DMS153 treated with DMSO at 0.1 percent for 48 hours (cell line): ENCODE measurements around the gene SPG7.

ENCODE experiments used
- DNase-seq: peaks from one replicate; lab custom pipeline; 2025; ENCODE audit not compliant: unreplicated experiment; lab: John Stamatoyannopoulos, UW

The SPG7 gene

DNA sequence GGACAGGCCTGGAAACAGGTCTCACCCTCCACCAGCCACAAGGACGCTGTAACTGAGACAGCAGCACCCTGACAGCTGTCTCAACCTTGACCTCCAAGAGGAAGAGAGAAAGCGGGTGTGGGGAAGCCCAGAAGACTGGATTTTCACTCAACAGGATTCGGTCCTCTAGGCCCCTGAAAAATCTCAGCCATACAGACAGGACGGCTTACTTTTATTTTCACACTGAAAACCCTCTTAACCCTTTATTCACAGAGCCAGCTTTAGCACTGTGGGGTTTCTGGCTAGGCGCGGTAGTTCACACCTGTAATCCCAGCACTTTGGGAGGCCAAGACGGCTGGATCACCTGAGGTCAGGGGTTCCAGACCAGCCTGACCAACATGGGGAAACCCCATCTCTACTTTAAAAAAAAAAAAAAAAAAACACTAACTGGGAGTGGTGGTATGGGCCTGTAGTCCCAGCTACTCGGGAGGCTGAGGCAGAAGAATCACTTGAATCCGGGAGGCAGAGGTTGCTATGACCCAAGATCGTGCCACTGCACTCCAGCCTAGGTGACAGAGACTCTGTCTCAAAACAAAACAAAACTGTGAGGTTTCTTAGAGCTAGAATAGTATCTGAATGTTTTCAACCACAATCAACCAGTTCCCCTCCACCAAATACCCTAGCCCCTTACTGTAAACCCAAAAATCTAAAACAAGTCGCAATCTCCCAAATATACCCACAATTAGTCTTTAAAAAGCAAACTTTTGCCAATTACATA lies 23.1 kb upstream of the SPG7 start:
- DNase-seq, result no peak

DNA sequence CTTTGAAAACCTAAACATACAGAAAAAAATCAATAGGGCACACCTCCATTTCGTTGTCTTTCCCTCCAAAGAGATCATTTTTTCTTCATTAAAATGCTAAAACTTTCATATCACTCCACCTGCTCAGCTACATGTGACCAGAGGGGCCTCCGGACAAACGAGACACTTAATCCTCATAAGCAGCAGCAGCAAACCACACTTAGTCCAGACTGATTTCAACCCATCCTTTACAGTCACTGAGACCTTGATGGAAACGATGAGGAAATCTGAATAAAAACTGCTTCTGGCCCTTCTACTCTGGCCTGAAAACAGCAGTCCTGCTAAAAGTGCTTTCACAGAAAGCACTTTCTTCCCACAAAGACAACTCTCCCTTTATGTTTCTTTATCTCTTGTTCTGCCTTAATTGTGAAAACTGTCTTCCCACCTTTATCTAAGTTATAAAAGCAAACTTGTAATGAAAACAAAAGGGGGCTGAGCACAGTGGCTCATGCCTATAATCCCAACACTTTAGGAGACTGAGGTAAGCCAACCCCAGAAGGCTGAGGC lies 22.4 kb upstream of the SPG7 start:
- DNase-seq, result no peak

DNA sequence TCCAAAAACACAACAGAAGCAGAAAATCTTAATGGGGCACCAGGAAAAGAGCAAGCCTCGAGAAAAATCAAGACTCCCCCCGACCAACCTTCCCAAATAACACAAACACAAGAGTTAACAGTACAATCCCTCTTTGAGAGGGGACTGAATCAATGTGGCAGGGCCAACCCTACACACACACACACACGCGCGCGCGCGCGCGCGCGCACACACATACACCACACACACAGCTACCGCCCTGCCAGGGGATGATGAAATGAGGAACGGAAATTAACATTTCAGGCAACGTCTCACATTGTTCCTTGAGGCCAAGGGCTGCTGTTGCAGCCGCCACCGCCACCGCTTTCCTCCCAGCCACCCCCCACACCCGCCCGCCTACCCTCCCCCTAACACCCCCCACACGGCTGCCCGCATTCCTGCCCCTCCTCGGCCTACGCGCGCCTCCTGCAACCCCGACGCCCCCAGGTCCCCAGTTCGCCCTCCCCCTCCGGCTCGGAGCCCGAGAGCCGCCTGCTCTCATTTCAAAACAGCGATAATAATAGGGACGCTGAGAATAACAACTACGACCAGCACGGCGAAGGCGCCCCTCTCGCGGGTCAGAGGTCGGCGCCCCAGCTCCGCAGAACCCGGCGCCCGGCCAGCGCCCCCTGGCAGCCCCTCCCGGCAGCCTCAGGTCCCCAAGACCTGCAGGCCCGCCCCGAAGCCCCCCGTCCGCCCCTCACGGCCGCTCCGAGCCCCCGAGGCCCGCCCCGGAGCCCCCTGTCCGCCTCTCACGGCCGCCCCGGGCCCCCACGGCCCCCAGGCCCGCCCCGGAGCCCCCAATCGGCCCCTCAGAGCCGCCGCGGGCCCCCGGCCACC lies 18.9 kb upstream of the SPG7 start:
- DNase-seq, result peak; percentile 20

DNA sequence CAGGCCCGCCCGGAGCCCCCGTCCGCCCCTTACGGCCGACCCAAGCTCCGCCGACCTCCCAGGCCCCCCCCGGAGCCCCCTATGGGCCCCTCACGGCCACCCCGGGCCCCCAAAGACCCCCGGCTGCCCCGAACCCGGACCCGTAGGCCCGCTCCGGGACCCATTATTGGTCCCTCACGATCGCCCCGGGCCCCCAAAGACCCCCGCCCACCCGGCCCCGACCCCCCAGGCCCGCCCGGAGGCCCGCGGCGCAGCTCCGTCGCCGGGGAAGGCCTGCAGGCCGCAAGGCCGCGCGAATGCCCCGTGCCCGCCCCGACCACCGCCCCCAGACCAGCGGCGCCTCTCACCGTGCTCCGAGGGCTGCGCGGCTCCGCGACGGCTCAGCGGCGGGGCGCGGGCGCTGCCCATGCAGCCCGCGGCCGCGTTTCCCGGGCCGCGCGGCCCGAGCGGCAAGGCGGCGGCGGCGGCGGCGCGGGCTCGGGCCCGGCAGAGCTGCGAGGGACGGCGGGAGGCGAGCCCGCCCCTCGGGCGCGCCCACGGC lies 18.2 kb upstream of the SPG7 start:
- DNase-seq, result no peak

DNA sequence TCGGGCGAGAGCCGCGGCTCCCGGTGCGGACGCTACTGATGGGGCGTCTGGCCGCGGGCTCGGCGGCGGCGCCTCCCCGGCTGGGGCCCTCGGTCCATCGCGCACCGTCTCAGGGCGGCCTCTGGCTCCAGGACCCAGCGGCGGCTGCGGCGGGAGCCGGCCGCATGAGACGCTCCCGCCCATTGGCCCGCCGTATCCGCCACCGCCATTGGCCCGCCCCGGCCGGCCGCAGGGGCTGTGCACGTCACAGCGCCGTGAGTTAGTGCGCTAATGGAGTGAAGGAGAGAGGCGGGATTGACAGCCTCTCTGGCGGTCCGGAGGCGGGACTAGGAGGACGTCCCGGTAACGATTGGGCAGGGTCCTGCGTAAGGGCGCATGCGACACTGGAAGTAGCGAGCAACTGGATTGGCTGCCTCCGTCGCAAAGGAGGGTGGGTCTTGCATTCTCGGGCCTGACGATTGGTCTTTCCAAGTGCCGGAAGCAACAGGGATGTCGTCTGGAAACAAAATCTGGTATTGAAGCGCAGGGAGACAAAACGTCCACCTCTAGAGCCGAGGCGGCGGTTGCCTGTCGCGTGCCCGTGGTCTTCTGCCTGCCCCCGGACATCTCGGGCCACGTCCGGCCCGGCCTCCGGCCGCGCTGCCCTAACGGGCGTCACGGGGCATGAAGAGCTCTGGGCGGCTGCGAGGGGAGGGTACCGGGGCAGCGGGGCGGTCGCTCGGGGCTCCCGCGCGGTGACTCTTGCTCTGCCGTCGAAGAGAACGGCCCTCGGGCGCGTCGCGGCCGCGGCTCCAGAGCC lies 17.6 kb upstream of the SPG7 start, which contains the start of gene ANKRD11:
TSS of gene ANKRD11 (minus strand) at position 123 of the 799 bp plus-strand sequence. CDS start 173,542 bp downstream, outside the sequence.
- peak; percentile 98 for DNase-seq

DNA sequence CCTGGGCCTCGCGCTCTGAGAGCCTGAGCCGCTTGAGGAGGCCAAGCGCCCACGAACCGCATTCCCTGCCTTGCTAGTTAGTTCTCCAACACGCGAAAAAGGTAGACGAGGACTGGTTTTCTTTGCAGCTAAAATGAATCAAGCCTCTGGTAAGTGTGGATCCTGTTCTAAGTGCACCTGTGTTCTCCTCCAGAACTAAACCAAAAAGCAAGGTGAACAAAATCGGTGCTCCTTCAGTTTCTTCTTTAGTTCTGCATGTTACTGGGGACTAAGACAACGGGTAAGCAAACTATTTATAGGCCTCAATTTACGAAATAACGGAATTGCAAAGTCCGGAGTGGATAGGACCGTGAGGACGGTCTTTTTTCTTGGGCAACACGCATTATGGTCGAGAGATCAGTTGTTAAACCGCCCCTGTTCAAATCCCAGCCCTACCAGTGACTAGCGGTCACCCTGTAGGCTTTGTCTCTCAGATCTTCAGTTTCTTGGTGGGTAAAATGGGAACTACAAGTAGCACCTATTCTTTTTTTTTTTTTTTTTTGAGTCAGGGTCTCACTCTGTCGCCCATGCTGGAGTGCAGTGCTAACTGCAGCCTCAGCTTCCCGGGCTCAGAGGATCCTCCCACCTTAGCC lies 16.8 kb upstream of the SPG7 start:
- DNase-seq, result no peak

DNA sequence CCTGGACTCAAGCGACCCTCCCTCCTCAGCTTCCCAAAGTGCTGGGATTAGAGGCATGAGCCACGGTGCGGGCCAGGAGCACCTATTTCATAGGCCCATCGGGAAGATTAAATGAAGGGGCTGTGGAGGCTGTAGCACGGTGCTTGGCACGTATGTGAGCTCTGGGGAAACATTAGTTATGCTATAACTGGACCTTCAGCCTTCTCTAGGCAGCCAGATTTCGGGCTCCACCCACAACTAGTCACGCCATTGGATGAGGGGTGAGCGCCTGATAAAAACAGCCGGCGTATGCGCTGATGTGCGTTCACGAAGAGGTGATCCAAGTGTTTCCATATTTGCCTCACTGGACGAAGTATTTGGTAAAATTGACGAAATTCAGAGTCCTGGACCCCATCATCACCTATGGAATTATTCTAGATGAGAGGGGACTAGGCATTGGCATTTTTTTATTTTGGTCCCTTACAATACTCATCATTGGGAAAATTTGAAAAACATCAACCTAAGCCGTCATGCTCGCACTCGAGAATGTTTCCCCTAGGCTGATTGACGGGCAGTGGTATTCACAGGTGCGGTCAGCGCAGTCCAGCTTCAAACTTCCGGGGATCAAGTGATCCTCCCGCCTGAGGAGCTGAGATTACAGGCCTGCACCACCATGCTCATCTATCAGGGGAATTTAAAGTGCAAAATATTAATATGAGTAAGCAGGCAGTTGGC lies 16.1 kb upstream of the SPG7 start:
- DNase-seq, result no peak

DNA sequence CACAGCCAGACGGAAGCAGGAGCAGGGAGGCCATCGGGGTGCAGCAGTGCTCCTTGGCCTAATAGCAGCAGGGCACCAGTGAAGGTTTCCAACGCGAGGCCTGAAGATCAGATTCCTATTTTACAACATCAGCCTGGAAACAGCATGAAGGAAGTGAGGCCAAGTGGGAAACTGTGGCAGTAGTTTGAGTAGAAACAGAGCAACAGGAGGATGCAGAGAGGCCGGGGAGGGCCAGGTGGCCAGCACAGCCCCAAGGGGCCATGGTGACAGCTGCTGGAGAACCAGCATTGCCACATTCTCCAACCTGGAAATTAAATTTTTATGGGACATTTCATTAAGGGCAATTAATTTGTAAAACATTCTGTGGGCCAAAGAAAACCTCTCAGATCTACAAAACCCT lies 14.4 kb upstream of the SPG7 start:
- no peak for DNase-seq

DNA sequence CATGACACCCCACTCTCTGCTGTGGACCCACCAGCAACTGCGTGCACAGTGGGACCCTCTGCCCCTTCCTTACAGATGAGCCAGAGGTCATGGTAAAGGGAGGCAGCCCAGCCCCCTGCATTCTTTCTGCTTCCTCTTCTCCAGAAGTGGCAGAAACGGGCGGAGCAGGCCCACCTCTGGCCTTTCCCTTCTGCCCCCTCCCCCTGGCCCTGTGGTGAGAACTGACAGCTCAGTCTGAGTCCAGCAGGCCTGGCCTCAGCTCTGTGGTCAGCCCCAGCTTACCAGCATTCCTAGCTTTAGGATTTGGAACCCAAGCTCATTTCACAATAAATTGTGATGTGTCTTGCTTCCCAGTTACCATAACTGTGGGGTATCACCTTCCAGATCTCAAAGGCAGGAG lies 13.1 kb upstream of the SPG7 start:
- no peak for DNase-seq

DNA sequence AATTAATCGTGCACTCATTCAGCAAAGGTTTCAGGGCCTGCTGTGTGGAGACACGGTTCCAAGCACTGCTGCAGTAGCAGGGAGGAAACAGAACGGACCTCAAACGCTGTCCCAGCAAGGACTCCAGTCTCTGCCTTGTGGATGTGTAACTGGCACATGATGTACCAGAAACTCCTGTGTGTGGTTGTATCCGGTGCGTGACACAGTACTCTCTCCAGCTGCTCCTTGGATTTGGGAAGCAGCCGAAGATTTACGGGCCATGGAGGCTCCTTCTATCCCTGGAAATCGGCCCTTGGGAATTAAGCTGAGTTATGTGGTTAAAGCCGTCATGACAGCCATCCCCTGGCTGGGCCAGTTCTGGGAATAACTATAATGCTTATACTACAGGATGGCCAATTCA lies 9.4 kb upstream of the SPG7 start:
- no peak for DNase-seq

DNA sequence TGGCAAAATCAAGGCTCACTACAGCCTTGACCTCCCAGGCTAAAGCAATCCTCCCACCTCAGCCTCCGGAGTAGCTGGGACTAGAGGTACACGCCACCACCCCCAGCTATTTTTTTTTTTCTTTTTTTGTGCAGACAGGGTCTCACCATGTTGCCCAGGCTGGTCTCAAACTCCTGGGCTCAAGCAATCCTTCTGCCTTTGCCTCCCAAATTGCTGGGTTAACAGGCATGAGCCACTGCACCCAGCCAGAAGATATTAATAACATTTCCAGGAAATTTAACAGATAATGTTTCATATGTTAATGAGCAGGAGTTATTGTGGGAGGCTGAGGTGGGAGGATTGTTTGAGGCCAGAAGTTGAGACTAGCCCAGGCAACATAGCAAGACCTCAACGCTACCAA lies 8.4 kb upstream of the SPG7 start:
- no peak for DNase-seq

DNA sequence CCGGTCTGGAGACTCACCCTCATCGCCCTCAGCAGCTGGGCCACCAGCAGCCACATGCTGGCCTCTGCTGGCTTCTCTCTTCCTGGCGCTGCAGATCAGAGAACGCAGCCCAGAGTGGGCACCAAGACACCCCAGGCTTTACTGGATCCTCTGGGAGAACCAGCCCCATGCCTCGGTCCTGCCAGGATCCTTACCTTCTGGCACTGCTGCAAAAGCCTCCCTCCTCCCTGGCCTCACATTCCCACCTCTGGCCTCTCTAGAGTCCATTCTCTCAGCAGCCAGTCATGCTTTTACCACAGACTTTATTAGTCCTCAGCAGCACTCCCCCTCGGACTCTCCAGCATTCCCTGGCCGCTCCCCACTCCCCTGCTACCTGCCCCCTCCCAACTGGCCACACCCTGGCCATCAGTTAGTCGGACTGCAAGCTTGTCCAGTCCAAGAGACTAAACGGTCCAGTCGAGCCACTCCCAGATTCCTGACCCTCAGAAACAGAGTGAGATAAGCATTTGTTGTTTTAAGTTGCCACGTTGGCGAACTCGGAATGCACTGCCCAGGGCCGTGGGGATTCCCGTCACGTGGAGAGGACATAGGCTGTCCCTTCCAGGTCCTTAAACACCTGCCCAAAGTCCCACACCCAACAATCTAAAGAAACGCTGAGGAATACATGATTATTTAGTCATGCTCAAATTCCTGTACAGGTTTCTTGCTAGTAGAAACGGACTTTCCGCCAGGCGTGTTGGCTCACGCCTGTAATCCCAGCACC lies 5.9 kb upstream of the SPG7 start:
- no peak for DNase-seq

DNA sequence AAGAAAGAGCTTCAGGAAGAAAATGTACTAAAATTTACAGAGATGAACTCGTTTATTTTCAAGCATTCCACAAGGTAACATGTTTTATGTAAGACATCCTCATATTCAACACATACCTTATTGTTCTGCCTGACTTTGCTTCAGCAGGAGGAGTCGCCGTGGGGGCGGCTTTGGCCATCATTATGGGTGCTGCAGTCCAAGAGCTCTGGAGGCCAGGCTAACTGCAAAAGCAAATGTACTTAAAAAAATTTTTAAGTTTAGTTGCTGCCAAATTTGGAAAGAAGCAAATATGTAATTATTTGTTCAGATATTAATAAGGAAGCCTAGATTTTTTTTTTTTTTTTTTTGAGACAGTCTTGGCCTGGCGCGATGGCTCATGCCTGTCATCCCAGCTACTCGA lies 4.1 kb upstream of the SPG7 start:
- DNase-seq, result no peak

DNA sequence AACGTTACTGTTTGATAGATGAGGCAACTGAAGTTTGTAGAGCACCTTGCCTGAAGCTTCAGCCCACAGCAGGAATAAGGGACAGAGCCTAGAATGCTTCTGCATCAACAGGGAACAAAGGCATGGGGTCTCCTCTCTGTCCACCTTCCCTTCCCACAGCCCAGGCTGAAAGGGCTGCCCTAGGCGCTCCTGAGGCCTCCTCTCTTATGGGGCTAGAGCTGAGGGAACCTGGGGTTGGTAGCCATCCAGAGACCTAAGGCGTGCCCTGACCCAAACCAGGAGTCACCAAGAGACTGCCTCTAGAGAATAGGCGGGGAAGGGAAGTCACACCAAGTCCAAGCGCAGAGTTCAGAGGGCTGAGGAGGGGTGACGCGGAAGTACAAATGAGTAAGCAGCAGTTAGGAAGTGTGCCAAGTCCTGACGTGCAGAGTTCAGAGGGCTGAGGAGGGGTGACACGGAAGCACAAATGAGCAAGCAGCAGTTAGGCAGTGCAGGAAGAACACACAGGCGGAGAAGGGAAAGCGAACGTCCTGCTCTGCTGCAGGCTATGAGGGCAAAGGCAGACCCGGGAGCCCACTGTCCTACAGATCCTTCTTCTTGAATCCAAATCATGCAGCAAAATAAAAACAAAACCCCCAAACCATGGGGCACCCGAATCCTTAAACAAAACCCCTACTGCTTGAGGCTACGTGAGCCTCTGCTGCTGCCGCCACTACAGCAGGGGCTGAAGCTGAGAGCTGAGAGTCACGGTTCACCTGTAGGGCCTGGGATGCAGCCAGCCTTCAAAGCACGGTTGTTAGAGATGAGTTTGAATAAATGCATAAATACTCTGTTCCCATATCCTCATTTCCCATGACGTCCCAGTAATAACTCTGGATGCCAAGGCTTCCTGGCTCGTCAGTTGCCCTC lies 2.7 kb upstream of the SPG7 start:
- DNase-seq, result peak; percentile 81

DNA sequence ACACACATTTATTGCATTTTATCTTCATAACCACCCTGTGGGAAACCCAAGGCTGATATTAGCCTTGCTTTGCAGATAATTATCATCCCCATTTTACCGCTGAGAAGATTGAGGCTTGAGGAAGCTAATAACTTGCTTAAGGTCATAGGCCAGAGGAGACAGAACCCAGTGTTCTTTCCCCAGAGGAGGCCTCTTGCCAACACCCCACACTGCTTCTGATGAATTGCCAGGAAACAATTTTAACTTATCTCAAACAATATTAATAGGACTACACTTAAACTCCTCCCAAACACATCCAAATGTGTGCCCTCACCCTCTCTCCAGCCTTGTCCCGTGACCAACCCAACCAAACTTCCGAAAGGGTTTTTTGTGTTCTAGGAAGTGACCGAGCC lies 2.1 kb upstream of the SPG7 start:
- DNase-seq, result no peak

DNA sequence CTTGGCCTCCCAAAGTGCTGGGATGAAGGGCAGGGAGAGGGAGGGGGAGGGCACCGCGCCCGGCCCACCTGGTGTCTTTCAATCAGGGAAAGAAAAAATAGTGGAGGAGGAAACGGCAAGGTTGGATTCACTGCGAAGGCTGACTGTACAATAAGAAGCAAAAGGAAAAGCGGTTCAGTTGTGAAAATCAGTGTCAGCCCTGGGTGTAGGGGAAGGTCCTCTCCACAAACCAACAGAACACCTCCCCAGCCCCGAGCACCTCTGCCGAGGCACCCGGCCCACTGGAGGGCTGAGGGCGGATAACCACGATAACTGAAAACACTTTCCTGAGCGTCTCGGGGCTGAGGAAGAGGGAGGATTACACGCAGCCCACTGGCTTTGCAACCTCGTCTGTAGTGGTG lies 1.4 kb upstream of the SPG7 start:
- no peak for DNase-seq

DNA sequence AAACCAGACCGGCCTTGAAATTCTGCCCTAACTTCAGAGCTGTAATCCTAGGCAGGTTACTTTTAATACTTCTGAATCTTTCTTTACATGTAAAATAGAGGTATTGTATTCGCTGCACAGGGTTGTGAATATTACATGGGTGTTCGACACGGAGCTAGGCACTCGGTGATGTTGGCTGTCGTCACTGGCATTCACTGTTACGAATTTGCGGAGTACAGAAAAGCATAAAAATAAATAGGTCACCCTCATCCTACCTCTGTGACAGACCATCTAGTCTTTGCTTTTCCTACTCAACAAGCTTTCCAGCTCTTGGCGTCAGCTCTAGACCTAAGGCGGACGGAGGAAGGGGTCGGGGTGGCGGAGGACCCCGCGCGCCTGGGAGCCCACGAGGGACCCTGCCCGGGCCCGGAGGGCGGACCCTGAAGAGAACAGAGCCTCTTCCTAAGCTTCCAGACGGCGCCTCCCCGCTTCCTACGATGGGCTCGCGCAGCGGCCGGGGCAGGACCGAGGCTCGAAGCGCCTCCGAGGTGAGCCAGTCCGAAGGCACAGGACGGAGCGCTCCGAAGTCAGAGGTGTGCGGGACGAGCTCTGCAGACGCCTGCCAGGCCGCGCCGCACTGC lies 879 bp upstream of the SPG7 start:
- DNase-seq, result peak; percentile 37

DNA sequence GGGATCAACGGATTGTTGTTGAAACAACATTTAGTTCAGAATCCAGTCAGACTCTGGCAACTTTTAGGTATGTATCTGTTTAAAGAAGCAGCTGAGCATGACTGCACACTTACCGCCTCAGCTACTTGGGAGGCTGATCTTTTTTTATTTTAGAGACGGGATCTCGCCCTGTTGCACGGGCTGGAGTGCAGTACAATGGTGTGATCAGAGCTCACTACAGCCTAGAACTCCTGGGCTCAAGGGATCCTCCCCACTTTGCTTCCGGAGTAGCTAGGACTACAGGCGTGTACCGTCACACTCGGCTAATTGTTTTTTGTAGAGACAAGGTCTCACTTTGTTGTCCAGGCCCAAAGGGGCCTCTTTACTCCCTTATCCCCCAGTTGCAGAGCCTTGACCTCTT lies 2.3 kb downstream of the SPG7 start:
- no peak for DNase-seq
